Endothelial cell of umbilical vein (primary cell): ENCODE results near the gene PTCD3. TPM values are rescaled to one million over a fixed set of nuclear protein-coding genes. Genes with fewer than 3 reads are reported as not detected.

Experiments
- BruUV-seq: library from RNA; stranded (reverse); fragments of 400-500 nt; replicated peaks from 2 replicates; lab custom pipeline; 2021; lab: Mats Ljungman, UMichigan
- CTCF ChIA-PET: fragments of 300-600, 350-600 bp; sonication (Branson Sonifier 250); formaldehyde crosslinking; loops from one replicate; lab custom pipeline; 2021; ENCODE audit warnings: antibody characterized with exemption, inconsistent platforms; lab: Charles Lee
- POLR2A ChIA-PET: fragments of 300-600, 350-600 bp; sonication (Branson Sonifier 250); formaldehyde crosslinking; loops from one replicate; lab custom pipeline; 2021; ENCODE audit warnings: antibody characterized with exemption, inconsistent platforms; lab: Charles Lee
- DNase-seq: peaks from one replicate; pipeline ENCODE4 v3.0.0-alpha.2; 2011; ENCODE audit warnings: low read depth, low spot score
- FAIRE-seq: peaks from 2 replicates; lab custom pipeline; 2011; peaks lifted over from hg19 to GRCh38; lab: Jason Lieb, UNC
- H2AFZ ChIP-seq: 2 replicates; pipeline ENCODE4 v1.6.0; 2012; ENCODE audit warnings: low read depth, low read length, control low read depth, inconsistent platforms
- H3K27ac ChIP-seq: 2 replicates; pipeline ENCODE4 v1.5.1; 2011; ENCODE audit warnings: low read depth, mild to moderate bottlenecking, control low read depth, low read length, moderate library complexity; ENCODE audit not compliant: insufficient read depth
- H3K27me3 ChIP-seq, 2 experiments: 2 replicates each; pipeline versions ENCODE4 v1.6.0 to v1.6.1; 2011; ENCODE audit warnings: low read length in 2 of 2, mixed read lengths in 1 of 2; ENCODE audit not compliant: control insufficient read depth in 2 of 2, insufficient read depth in 2 of 2
- H3K36me3 ChIP-seq, 2 experiments: 2 replicates in 1 of 2; 3 replicates in 1 of 2; pipeline ENCODE4 v1.5.1; 2011; ENCODE audit warnings: low read length in 2 of 2, mild to moderate bottlenecking in 1 of 2, moderate library complexity in 1 of 2; ENCODE audit not compliant: control insufficient read depth in 2 of 2, insufficient read depth in 2 of 2; ENCODE audit errors: extremely low read depth in 1 of 2
- H3K4me1 ChIP-seq: 3 replicates; pipeline ENCODE4 v1.5.1; 2011; ENCODE audit warnings: mild to moderate bottlenecking, low read length; ENCODE audit not compliant: control insufficient read depth, insufficient read depth; ENCODE audit errors: extremely low read depth
- H3K4me2 ChIP-seq: 2 replicates; pipeline ENCODE4 v1.6.1; 2011; ENCODE audit warnings: low read length, control low read depth, mixed read lengths; ENCODE audit not compliant: insufficient read depth
- H3K4me3 ChIP-seq, 3 experiments: fragments of 200-600 bp in 1 of 3; sonication (generic), shearing (Covaris generic) in 1 of 3; replicated peaks in 1 of 3; 2 replicates each; pipeline ENCODE4 v1.5.1; 2011 to 2016; ENCODE audit warnings: control low read depth in 3 of 3, low read length in 3 of 3, mild to moderate bottlenecking in 2 of 3, inconsistent platforms in 1 of 3, low read depth in 1 of 3, moderate library complexity in 1 of 3; ENCODE audit not compliant: insufficient read depth in 1 of 3
- H3K79me2 ChIP-seq: 2 replicates; pipeline ENCODE4 v1.6.0; 2012; ENCODE audit warnings: low read length, inconsistent platforms; ENCODE audit not compliant: control insufficient read depth, insufficient read depth
- H3K9ac ChIP-seq: replicated peaks from 2 replicates; pipeline ENCODE3; 2011; ENCODE audit warnings: low read length, control low read depth; ENCODE audit not compliant: insufficient read depth; ENCODE audit errors: extremely low read depth
- H3K9me1 ChIP-seq: replicated peaks from 3 replicates; pipeline ENCODE4 v1.6.0; 2011; ENCODE audit warnings: mild to moderate bottlenecking, low read length; ENCODE audit not compliant: control insufficient read depth, insufficient read depth; ENCODE audit errors: extremely low read depth
- H3K9me3 ChIP-seq: replicated peaks from 2 replicates; pipeline ENCODE4 v1.5.1; 2012; ENCODE audit warnings: low read length, inconsistent platforms; ENCODE audit not compliant: control insufficient read depth, insufficient read depth
- H4K20me1 ChIP-seq: replicated peaks from 2 replicates; pipeline ENCODE3; 2011; ENCODE audit warnings: mild to moderate bottlenecking, low read length; ENCODE audit not compliant: control insufficient read depth, insufficient read depth; ENCODE audit errors: extremely low read depth
- EZH2 ChIP-seq: IDR thresholded peaks from 2 replicates; pipeline ENCODE4 v1.6.1; 2012; ENCODE audit warnings: borderline replicate concordance, low read depth, mild to moderate bottlenecking, moderate library complexity, low read length, inconsistent platforms; ENCODE audit not compliant: severe bottlenecking
- FOS ChIP-seq: IDR thresholded peaks from 2 replicates; pipeline ENCODE4 v1.6.1; 2011; ENCODE audit warnings: mild to moderate bottlenecking, low read length, moderate library complexity, borderline replicate concordance; ENCODE audit not compliant: insufficient read depth
- GATA2 ChIP-seq: IDR thresholded peaks from 2 replicates; pipeline ENCODE4 v1.7.0; 2011; ENCODE audit warnings: low read depth, mild to moderate bottlenecking, moderate library complexity, mixed read lengths, low read length; ENCODE audit not compliant: insufficient read length, insufficient read depth
- JUN ChIP-seq: IDR thresholded peaks from 2 replicates; pipeline ENCODE4 v1.6.1; 2011; ENCODE audit warnings: borderline replicate concordance, low read depth; ENCODE audit not compliant: insufficient read length, insufficient read depth
- MAX ChIP-seq: IDR thresholded peaks from 2 replicates; pipeline ENCODE4 v1.6.1; 2011; ENCODE audit not compliant: insufficient read depth, insufficient read length
- MYC ChIP-seq: IDR thresholded peaks from one replicate; pipeline ENCODE4 v1.6.1; 2011; ENCODE audit warnings: mild to moderate bottlenecking, low read depth, low read length
- POLR2A ChIP-seq: IDR thresholded peaks from 2 replicates; pipeline ENCODE4 v1.6.1; 2012; ENCODE audit warnings: low read depth, mild to moderate bottlenecking, control low read depth, low read length
- POLR2AphosphoS5 ChIP-seq: IDR thresholded peaks from 2 replicates; pipeline ENCODE4 v1.6.1; 2012; ENCODE audit warnings: low read depth, mild to moderate bottlenecking, control low read depth, low read length, moderate library complexity; ENCODE audit not compliant: insufficient read depth
- dilution Hi-C: fragments of 300-500 bp; cut with MboI; formaldehyde crosslinking; loops from one replicate; pipeline ENCODE4 v1.15.0; 2019; ENCODE audit warnings: low sequenced_read_pairs; ENCODE audit not compliant: extremely low pct_ligation_motif_present
- intact Hi-C: fragments of 100-400 bp; cut with micrococcal nuclease; formaldehyde crosslinking; loops from one replicate; pipeline ENCODE4 v1.10.0; 2022
- polyA plus RNA-seq, 4 experiments: library from polyadenylated mRNA; depleted of rRNA in 3 of 4; stranded (reverse) in 3 of 4; unstranded in 1 of 4; fragments of >200 nt; gene quantifications; 2 replicates each; pipeline versions ENCODE4 v1.2.1 to v1.2.3, GENCODE V29; 2011 to 2012; ENCODE audit warnings: missing spikeins in 1 of 4
- total RNA-seq: library from RNA; stranded (reverse); gene quantifications from 2 replicates; pipeline ENCODE4 v1.2.3, GENCODE V29; 2021
- TF ChIP-seq, protein P1 (sequence below), 2 donors: IDR thresholded peaks; 1 replicate in 1 of 2; 2 replicates in 1 of 2; pipeline ENCODE4 v1.5.1; 2011; ENCODE audit warnings: low read length in 2 of 2, mild to moderate bottlenecking in 2 of 2, moderate library complexity in 2 of 2, control low read depth in 1 of 2, inconsistent platforms in 1 of 2, low read depth in 1 of 2; ENCODE audit not compliant: insufficient read depth in 1 of 2; ENCODE audit errors: extremely low read depth in 1 of 2

PTCD3 gene
- total and polyA plus RNA-seq, 2 donors (not counting 3 experiments of a cell fraction or from before 2014, with no cell fraction given) = 30.4 to 96.0 TPM

GRCh38 chr2:86160156-86160952, 54.3 kb downstream of the PTCD3 start:
- peaks cover 18 to 21% of the 10 kb centered on the region in 2 experiments for H3K36me3 ChIP-seq
- FAIRE-seq (no peak), DNase-seq (no peak)
- no peaks in the 10 kb centered on the region for H3K27me3 ChIP-seq
- H3K4me2 ChIP-seq = no peak overlapping the region
- no peaks in the 10 kb centered on the region for H3K9me3 ChIP-seq
- peaks cover 3% of the 10 kb centered on the region for H4K20me1 ChIP-seq
- ChIA-PET CTCF (no interaction called here), POLR2A (no interaction called here)
- no peaks in the 10 kb centered on the region for H3K9me1 ChIP-seq
- no TSS peak for BruUV-seq
- intact Hi-C loops (no loop called here), dilution Hi-C loops (no loop called here)
- TF ChIP-seq, protein P1, sequence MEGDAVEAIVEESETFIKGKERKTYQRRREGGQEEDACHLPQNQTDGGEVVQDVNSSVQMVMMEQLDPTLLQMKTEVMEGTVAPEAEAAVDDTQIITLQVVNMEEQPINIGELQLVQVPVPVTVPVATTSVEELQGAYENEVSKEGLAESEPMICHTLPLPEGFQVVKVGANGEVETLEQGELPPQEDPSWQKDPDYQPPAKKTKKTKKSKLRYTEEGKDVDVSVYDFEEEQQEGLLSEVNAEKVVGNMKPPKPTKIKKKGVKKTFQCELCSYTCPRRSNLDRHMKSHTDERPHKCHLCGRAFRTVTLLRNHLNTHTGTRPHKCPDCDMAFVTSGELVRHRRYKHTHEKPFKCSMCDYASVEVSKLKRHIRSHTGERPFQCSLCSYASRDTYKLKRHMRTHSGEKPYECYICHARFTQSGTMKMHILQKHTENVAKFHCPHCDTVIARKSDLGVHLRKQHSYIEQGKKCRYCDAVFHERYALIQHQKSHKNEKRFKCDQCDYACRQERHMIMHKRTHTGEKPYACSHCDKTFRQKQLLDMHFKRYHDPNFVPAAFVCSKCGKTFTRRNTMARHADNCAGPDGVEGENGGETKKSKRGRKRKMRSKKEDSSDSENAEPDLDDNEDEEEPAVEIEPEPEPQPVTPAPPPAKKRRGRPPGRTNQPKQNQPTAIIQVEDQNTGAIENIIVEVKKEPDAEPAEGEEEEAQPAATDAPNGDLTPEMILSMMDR (IDR thresholded peaks at IDR 0.05; ENCODE audit: extremely low read depth in 1 of 2, insufficient read depth in 1 of 2, low read depth in 1 of 2, low read length in 2 of 2) = no peak
- TF ChIP-seq EZH2 (no peak), FOS (no peak), POLR2AphosphoS5 (no peak), MAX (no peak), POLR2A (no peak), MYC (no peak), JUN (no peak), GATA2 (no peak)
- H2AFZ ChIP-seq = no peak overlapping the region
- H3K9ac ChIP-seq = no peak overlapping the region
- no peaks in the 10 kb centered on the region for H3K4me1 ChIP-seq
- no peak overlapping the region for H3K4me3 ChIP-seq
- no peaks in the 10 kb centered on the region for H3K79me2 ChIP-seq
- no peak overlapping the region for H3K27ac ChIP-seq
